HT1080 (cell line): ENCODE measurements around the gene SERPIND1. TPM values are rescaled to one million over a fixed set of nuclear protein-coding genes. Genes with fewer than 3 reads are reported as not detected.
"Not testable (repeated sequence)": the region's sequence is repeated elsewhere in the genome, so short reads cannot be mapped to it uniquely, and the experiment has no call there.

Source experiments
- DNase-seq: peaks from one replicate; pipeline ENCODE4 v3.0.0-alpha.2; 2015; ENCODE audit warnings: low read depth
- total RNA-seq: library from RNA; depleted of rRNA; stranded (reverse); fragments of >200 nt; shearing (Covaris generic); gene quantifications from 2 replicates; pipeline ENCODE4 v1.2.3, GENCODE V29; 2014

SERPIND1 gene
- total RNA-seq, 1 experiment from 2014 or later = 0.80 TPM

DNA sequence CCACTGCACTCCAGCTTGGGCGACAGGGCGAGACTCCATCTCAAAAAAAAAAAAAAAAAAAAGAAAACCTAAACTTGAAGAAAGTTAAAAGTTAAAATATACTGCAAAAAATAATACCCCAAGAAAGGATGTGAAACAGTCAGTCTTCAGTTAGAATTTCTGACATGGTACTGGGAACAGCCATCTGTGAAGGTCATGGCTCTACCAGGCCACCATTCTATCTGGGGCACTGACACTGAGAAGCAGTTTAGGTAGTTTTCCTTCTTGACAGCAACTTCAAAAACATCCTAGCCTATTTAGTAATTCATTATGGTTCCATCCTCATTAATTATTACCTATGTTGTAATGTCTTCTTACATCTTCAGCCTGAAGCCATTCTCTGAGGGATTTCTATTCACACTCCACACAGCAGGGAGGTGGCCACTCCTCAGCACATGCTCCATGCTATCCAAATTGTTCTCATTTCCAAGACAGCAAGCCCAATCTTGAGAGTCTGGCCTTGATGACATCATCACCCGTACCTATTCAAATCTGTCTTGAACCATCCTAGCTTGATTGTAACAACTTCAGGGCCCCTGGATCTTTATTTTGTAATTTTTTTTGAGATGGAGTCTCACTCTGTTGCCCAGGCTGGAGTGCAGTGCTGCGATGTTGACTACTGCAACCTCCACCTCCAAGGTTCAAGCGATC lies 38.2 kb downstream of the SERPIND1 start:
- DNase-seq = no peak

DNA sequence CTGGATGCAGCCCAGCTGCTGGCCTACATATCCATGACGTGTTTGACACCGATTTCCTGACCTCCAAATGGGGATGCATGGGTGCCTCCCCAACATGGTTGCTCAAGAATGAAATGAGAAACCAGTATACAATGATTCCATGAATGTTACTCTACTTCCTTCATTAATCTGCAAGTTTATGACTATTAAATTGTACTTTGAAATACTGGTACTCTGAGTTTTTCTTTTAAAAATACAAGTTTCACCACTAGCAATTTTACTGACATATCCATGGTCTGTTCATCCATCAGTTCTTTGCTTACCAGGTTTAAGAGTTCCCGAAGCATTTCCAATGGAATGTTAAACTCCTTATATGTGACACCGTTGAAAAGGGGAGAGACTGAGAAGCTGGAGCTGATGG lies 39.1 kb downstream of the SERPIND1 start:
- no peak for DNase-seq

DNA sequence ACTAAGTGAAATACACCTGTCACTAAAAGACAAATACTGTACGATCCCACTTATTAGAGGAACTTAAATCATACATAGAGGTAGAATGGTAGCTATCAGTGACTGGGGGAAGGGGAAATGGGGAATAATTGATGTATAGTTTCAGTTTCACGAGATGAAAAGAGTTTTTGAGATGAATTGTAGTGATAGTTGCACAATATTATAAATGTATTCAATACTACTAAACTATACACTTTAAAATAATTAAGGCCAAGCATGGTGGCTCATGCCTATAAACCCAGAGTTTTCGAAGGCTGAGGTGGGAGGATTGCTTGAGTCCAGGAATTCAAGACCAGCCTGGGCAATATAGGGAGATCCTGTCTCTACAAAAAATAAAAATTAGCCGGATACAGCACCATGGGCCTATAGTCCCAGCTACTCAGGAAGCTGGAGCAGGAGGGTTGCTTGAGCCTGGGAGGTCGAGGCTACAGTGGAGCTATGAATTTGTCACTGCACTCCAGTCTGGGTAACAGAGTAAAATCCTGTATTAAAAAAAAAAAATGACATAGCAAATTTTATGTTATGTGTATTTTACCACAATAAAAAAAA lies 40.4 kb downstream of the SERPIND1 start:
- DNase-seq = no peak

DNA sequence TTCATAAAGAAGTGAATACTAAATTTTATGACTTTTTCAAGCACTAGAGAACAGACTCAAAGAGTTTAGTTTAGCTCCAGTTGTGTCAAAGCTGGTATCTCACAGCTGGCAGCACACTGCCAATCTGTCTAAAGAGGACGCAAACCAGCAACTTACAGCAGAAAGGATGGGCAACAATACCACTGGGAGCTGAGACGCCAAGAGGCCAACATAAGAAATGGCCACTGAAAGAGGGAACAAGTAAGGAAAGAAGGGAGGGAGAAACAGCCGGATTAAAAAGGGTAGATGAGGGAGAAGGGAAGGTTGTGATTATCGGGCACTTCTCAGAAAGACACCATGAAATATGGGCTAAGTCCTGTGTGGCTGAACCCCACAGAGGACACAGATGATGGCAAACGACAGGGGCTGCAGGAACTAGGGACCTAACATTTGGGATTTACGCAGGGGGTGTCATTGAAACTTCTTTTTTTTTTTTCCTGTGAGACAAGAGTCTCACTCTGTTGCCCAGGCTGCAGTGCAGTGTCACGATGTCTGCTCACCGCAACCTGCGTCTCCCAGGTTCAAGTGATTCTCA lies 41.7 kb downstream of the SERPIND1 start:
- DNase-seq = no peak

DNA sequence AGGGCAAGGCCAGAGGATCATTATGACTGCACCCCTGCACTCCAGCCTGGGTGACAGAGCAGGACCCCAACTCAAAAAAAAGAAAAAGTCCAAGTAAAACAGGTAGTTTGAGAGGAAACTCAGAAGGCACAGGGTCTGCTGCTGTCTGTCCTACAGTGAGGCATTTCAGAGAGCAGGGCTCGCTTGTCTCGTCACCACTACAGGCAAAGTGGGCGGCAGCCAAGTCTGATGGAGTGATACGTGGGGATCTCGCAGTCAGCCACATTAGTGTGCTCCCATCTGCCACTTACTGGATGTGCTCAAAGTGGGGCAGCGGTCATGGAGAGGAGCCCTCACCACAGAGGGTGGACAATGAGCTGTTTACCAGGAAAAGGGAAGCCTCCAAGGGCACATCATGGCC lies 42.6 kb downstream of the SERPIND1 start:
- no peak for DNase-seq

DNA sequence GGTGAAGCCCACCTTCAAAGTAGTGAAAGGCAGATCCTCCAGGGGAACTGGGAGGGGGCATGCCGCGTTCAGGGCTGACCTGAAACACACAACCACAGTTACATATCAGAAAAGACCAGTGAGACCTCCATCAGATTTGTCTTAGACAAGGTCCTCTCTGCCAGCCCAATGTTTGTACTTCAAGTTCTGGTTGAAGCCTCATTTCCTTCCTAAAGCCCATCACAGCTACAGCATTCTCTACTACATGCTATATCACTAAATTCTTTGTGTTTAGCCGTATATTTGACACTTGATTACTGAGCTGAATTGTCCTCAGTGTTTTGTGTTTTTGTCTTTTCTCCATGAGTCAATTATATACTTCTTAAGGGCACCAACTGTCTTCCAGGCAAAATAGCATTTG lies 44.6 kb downstream of the SERPIND1 start:
- no peak for DNase-seq

DNA sequence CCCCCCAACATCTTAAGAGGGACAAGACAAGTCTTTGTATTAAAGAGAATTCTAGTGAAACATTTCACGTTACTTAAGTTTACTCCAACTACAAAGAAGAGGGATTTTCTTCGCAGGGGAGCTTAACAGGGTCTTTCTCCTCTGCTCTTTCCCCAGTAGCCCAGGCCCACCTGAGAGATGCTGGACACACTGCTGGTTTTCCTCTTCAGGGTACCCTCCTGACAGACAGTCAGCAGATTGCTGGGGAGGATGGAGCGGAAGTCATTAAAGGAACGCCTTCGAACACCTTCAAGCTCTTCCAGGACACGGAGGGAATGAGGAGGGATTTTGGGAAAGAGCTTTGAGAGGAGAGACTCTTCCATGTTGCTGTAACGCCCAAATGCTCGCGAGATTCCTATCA lies 45.6 kb downstream of the SERPIND1 start:
- DNase-seq = no peak

DNA sequence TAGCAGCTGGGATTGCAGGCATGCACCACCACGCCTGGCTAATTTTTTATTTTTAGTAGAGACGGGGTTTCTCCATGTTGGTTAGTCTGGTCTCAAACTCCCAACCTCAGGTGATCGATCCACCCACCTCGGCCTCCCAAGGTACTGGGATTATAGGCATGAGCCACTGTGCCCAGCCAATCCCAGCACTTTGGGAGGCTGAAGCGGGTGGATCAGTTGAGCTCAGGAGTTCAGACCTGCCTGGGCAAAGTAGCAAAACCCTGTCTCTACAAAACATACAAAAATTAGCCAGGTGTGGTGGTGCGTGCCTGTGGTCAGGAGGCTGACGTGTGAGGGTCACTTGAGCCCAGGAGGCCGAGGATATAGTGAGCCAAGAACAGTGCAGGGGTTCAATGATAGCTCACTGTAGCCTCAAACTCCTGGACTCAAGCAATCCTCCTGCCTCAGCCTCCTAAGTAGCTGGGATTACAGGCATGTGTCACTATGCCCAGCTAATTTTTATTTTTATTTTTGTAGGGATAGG lies 47.9 kb downstream of the SERPIND1 start:
- DNase-seq = not testable (repeated sequence)

DNA sequence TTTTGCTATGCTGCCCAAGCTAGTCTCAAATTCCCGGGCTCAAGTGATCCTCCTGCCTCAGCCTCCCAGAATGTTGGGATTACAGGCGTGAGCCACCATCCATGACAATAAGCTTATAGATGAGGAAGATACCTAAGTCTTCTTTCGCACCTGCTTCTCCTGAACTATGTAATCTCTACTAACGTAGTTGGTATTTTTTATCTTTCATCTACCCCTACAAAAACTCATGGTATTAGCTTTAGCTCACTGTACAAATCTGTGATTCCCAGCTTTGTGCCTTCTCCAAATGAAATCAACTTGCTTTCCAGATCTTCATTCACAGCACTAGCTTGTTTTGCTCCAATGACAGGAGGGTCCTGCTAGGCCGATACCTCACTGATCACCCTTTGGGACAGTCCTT lies 48.3 kb downstream of the SERPIND1 start:
- DNase-seq = no peak

DNA sequence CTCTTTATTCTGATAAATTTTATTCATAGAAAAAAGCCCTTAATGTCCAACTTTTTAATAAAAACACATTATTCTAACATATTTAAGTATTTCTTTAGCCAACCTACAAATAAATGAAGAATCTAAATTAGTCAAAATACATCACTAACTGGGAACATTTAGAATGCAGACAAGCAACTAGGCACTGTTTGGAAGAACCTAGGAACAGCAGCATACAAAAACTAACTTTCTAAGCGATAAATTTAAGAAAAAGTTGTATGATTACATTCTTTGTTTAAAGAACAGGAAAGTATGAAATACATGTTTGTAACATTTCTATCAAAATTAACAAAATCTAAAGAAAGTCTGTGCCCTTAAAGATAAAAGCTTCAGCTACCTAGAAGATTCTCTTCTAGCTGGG lies 49.4 kb downstream of the SERPIND1 start:
- no peak for DNase-seq

DNA sequence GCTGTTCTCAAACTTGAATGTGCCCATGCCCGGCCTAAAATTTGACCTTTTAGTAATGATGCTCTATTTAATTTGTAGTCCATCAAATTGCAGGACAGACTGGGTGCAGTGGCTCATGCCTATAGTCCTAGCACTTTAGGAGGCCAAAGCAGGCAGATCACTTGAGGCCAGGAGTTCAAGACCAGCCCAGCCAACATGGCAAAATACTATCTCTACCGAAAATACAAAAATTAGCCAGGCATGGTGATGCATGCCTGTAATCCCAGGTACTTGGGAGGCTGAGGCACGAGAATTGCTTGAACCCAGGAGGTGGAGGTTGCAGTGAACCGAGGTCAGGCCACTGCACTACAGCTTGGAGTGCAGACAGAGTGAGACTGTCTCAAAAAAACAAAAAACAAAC lies 51.3 kb downstream of the SERPIND1 start:
- DNase-seq = not testable (repeated sequence)

DNA sequence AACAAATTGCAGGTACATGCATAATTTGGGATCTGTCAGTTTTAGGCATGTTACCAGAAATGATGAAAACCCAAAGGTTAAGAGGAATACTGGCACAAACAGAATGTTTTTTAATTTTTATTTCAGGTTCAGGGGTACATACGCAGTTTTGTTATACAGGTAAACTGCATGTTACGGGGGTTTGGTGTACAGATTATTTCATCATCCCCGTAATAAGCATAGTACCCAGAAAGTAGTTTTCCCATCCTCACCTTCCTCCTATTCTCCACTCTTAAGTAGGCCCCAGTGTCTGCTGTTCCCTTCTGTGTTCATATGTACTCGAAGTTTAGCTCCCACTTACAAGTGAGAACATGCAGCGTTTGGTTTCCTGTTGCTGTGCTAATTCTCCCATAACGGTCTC lies 51.7 kb downstream of the SERPIND1 start:
- DNase-seq = no peak

DNA sequence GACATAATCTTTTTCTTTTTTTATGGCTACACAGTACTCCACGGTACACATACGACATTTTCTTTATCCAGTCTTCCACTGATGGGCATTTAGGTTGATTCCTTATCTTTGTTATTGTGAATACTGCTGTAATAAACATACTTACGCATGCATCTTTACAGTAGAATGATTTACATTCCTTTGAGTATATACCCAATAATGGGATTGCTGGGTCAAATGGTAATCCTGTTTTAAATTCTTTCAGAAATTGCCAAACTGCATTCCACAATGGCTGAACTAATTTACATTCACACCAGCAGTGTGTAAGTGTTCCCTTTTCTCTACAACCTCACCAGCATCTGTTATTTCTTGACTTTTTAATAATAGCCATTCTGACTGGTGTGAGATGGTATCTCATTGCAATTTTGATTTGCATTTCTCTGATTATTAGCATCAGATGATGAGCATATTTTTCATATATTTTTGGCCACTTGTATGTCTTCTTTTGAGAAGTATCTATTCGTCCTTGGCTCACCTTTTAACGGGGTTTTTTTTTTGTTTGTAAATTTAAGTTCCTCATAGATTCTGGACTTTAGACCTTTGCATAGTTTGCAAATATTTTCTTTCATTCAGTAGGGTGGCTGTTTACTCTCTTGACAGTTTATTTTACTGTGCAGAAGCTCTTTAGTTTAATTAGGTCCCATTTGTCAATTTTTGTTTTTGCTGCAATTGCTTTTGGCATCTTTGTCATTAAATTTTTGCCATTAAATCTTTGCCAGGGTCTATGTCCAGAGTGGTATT lies 52.6 kb downstream of the SERPIND1 start:
- DNase-seq = not testable (repeated sequence)

DNA sequence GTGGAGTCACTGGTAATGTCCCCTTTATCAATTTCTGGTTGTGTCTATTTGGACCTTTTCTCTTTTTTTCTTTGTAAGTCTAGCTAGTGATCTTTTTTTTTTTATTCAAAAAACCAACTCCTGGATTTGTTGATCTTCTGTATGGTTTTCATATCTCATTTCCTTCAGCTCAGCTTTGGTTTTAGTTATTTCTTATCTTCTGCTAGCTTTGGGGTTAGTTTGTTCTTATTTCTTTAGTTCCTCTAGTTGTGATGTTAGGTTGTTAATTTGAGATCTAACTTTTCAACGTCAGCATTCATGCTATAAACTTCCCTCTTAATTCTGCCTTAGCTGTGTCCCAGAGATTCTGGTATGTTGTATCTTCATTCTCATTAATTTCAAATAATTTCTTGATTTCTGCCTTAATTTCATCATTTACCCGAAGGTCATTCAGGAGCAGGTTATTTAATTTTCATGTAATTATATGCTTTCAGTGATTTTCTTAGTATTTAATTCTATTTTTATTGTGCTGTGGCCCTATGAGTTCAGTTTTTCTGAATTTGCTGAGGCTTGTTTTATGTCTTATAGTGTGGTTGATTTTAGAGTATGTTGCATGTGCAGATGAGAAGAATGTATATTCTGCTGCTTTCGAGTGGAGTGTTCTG lies 55.7 kb downstream of the SERPIND1 start:
- DNase-seq = no peak

DNA sequence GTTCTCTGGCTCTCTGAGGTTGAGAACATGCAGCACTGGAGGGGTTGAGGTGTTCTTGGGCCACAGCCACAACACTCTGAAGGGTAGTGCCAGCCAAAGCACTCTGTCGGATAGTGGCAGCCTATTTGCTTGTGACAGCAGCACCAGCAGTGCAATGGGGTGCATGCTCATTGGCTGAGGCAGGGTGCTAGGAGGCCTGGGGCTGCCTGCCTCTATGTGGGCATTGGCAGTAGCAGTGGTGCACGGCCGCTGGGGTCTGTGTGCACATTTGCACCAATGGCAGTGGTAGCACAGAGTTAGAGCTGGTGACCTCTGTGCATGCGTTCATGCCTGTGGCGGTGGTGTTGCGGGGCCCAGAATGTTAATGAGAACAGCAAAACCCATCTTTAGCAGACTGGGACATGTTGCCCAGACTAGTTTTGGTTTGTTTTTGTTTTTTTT lies 59.3 kb downstream of the SERPIND1 start:
- DNase-seq = no peak

DNA sequence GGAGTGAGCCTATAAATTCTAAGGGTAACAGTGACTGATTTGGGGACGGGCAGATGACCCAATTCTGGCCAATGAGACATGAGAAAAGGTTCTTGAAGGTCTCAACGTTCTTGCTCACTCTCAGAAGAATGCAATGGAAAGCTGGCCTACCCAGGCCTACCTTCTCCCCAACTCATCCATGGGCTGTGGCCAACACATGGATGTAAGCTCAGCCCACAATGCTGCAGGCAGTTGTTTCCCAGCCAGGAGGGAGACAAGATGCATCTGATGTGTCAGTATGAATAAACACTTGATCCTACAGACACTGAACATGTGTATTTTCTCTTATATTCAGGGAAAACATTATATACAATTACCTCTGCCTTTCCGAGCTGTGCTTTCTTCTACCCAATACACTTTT lies 60.3 kb downstream of the SERPIND1 start:
- no peak for DNase-seq

DNA sequence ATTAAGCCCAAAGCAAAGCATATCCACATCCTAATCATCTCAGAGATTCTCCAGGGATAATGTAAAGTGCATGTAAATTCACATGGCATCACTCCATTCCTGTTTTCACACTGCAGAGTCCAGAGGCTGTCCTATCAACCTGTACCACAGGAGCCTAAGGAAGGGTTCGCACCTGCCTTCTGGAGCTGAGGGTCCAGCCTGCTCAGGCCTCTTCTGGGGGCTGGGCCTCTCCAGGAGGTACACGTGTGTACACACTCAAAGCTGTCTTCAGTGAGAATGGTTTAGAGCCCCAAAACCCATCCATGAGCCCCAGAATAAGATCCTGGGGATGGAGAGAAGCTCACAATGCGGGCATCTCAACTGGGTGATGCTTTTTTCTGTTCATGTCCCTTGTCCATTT lies 60.8 kb downstream of the SERPIND1 start:
- no peak for DNase-seq
